ENCODE results near the gene LPAR3.

GRCh38 chr1:84797603-84798002, 95.4 kb downstream of the LPAR3 start:
- TF ChIP-seq, protein P1, sequence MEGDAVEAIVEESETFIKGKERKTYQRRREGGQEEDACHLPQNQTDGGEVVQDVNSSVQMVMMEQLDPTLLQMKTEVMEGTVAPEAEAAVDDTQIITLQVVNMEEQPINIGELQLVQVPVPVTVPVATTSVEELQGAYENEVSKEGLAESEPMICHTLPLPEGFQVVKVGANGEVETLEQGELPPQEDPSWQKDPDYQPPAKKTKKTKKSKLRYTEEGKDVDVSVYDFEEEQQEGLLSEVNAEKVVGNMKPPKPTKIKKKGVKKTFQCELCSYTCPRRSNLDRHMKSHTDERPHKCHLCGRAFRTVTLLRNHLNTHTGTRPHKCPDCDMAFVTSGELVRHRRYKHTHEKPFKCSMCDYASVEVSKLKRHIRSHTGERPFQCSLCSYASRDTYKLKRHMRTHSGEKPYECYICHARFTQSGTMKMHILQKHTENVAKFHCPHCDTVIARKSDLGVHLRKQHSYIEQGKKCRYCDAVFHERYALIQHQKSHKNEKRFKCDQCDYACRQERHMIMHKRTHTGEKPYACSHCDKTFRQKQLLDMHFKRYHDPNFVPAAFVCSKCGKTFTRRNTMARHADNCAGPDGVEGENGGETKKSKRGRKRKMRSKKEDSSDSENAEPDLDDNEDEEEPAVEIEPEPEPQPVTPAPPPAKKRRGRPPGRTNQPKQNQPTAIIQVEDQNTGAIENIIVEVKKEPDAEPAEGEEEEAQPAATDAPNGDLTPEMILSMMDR (conservative IDR thresholded peaks at IDR 0.05; ENCODE audit: low read depth, low read length) = no peak
- TF ChIP-seq EZH2 (IDR thresholded peaks at IDR 0.05; ENCODE audit: low read length, unreplicated experiment) = no peak
- no peak for TF ChIP-seq EZH2phosphoT487 (IDR thresholded peaks at IDR 0.05; ENCODE audit: borderline replicate concordance, low read length)

All from PC-3 (cell line).